Fibroblast of skin of left quadriceps (primary cell): ENCODE measurements around the gene TSPAN9.

ENCODE experiments used
- DNase-seq, 2 experiments: peaks; one replicate each; pipeline ENCODE4 v3.0.0-alpha.2; 2013; ENCODE audit warnings: low read depth in 2 of 2

The TSPAN9 gene

DNA sequence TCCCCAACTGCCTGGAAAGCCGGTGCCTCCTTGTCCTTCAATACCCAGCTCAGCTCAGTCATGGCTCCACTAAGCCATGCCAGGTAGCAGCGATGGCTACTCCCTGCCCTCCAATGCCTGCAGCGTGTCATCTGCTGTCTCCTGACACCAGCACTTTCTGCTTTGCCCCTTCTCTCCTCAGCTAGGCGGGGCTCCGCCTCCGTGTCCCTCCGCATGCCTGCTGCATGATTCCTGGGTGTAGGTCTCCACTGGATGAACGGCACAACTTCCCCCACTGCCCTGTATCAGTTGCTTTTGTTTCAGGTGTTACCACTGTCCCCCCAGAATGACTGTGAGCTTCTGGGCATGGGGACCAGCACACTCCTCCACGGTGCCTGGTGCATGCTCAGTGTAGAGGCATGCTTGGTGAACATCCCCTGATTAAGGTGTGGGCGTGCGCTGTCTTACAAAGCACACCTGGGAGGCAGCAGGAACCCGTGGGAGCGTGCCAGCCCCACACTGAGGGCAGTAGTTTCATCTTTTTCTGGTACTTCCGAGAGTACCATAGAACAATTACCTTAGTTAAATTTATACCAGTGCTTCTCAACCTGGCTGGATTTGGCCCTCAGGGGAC lies 234.4 kb downstream of the TSPAN9 start:
- DNase-seq: no peak

DNA sequence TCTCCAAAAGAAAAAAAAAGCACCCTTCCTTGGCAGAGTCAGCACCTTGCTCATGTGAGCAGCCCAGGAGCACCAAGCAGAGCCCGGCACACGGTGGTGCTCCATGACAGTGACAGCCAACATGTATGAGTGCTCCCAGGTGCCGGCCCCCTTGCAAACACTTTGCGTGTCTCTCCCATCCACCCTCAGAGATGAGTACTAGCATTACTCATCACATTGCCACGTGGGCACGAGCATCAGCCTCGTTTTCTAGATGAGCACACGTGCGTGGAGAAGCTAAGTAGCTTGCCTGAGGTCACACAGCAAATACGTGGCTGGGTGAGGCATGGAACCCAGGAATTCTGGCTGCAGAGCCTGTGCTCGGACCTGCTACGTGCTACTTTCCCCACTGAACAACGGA lies 235.9 kb downstream of the TSPAN9 start:
- DNase-seq: no peak

DNA sequence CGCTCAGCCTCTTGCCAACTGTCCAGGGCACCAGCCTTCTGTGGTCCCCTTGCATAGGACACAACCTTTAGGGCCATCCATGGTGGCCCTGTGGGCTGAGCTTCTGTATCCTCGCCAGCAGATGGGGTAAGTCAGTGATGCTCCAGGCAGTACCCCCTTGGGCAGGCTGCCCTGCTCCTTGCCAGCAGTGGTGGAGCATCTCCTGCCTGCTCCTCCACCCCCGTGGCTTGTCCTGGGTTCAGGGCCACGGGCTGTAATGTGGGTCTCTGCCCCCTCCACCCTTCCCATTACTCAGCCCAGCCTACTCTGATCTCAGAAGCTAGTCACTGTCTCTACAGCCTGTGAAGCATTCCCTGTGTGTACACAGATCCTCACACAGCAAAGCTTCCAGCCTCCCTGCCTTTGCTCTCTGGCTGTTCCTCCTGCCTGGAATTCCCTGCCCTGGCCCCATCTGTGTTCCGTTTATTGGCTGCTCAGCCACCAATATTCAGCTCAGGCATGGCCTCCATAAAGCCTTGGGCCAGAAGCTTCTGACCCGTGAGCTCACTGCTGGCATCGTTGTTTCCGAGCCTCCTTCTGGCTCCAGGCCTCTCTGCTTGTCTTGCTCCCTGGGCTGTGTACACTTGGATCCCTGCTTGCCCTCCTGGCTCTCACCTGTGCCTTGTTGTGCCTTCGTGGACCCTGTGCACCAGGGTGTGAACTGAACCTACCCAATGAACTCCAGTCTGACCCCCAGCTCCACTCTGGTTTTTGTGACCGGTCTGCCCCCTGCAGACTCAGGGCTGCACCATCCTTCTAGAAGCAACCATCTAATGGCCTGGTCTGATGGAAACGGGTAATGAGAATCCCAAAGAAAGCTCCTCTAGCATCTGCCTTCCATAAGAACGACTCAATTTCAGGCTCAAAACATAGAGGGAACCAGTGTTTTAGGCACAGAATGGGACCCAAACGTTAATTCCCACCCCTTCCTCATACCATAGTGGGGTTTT lies 236.8 kb downstream of the TSPAN9 start:
- DNase-seq: no peak

DNA sequence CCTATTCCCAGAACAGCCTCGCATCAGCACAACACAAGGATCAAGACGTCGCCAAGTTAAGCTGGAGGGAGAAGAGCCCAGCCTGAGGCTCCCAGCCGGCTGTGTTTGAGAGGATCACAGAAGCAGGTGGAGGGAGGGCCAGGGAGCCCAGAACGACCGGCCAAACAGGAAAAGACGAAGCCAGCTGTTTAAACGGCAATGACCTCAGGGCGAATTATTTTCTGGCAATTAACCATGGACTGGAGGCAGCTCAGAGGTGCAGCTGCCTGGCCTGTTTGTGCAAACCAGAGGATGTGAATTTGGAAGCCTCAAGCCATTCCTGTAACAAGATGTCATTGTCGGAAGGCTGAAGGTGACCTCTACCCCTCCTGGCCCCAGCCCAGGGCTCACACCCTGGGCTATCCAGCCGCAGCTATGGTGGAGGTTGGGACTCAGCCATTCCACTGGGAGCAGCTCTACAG lies 238.1 kb downstream of the TSPAN9 start:
- no peak for DNase-seq

DNA sequence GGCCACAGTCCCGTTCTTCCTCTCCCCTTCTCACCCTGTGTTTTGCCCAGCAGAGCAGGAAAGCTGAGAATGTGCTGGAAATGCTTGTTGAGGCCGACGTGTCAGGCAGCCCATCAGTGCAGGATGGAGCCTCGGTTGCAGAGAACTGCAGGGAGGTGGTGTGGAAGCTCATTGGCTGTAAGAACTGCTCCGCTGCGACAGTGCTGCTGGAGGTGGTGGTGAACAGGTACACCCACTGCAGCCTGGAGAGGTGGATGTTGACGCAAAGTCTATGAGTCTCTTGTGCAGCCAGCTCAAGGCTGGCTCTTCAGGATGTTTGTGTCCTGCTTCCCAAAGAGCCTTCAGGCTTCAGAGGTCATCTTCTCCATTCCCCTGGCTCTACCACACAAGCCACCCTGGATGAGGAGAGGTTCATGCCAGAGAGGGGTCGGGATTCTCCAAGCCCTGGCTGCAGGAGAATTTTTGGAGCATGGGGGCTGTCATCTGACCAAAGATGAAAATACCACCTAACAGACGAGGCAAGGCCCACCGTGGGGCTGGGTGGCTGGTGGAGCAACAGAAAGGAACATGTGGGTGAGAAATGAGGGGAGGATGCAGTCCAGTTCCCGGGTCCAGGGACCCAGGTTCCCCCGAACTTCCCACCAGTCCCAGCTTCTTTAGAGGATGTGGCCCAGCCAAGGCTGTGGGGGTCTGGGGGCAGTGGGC lies 239.7 kb downstream of the TSPAN9 start:
- no peak for DNase-seq

DNA sequence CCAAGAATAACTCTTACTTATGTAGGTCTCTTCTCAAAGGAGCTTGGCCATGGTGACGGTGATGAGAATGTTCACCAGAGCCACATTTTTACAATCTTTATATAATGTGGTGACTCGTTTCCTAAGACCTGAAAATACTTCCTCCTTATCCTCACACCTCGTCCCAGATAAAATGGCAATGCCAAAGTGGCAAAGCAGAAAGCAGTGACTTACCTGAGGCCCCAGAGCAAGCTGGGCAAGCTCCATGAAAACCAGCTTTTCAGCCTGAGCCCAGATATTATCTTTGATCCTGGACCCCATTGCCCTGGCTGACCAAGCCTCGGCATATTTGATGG lies 240.3 kb downstream of the TSPAN9 start:
- DNase-seq: no peak

DNA sequence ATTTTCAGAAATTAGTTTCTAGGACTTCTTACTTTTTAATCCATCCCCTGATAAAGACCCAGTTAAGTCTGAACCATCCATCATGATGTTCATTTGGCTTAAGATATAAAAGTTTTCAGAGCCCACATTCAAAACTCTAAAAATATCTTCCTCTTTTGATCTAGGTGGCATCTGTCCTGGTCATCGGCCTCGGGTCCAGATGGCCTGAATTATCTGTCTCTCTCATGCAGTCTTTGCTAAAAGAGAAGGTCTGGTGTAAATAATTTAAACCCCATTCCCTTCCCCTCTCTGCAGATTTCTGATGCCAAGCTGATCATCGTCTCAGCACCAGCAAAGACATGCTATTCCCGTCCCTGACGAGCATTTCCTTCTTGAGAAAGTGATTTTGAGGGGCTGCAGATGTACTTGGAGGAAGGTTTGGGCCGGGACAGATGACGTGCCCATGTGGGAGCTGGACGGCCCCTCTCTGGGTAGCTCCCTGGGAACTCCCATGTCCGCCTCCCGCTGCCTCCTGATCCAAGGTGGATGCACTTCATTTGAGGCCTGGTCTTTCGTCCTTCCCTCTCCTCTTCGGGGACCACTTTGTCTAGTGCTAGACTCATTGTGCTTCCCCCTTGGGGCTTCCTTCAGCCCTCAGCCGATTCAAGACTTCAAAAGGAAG lies 240.8 kb downstream of the TSPAN9 start:
- no peak for DNase-seq

DNA sequence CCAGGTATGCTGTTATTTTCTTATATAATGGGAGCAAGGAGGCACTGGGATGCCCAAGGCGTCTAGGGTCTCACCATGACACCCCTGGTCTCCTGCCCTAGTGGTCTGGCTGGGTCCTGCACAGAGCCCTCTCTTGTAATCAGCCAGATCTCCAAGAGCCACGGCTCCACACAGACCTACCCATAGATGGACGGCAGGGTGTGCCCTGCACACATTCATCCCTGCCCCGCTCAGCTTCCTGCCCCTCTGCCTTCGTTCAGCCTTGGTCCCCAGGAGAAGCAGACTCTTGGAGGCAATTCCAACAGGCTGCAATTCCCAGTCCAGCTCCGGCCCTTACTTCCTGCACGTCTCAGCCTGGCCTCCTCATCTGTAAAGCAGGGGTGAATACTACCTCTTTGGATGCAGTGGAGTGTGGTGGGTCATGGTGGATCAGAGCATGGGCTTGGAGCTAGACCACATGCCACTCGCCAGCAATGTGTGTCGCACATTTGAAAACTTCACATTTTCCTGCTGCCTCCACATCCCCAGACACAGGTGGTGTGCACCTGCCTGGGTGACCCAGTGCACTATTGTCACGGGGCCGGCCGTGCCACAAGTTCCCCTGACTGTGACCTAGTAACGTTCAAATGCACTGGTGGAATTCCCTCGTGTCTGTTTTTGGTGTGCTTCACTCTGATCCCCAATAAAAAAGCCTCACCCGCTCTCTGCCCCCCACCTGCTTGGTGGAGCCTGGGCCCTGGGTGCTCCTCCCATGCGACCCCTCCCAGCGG lies 242.7 kb downstream of the TSPAN9 start:
- DNase-seq: no peak

DNA sequence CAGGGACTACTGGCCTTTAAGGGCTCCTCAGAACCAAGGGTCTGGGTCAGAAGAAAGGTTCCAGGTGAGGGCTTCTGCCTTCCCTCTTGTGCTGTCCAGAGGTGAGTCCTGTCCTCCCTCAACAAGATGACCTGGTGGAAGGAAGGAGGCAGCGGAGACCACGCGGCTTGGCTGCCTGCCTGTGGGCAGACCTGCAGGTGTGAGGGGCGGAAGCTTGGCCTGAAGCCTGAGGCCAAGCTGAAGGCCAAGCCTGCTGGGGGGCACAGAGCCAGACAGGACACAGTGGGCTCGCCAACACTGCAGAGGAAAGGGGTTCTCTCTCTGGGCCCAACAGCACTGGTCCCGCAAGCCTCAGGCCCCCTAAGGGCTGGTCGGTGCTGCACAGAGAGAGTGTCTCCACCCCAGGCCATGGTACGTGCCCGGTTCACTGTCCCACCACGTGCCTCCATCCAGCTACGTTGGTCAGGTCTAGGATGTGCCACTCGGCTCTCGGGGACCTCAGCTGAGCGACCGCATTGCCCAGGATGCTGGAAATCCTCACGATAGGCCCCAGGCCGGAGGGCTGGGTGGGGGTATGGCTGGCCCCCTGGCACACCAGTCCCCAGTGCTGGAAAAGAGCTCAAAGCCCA lies 243.8 kb downstream of the TSPAN9 start:
- DNase-seq: no peak

DNA sequence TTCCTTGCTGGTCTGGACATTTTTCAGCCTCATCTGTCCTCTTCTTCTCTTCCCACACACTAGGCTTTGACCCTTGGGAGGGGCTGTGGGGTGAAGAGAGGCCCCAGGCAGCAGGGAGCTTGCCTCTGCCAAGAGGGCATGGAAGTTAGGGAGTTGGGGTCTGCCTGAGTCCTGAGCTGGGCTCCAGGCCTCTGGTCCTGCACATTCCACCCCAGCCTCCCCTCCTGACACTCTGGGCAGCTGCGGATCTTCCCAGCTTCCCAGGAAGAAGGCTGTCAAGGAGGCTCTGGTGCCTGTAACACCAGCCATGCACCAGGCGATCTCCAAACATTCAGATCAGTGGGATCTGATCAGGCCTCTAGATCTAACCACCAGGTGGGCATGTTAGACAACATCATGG lies 244.7 kb downstream of the TSPAN9 start:
- no peak for DNase-seq

DNA sequence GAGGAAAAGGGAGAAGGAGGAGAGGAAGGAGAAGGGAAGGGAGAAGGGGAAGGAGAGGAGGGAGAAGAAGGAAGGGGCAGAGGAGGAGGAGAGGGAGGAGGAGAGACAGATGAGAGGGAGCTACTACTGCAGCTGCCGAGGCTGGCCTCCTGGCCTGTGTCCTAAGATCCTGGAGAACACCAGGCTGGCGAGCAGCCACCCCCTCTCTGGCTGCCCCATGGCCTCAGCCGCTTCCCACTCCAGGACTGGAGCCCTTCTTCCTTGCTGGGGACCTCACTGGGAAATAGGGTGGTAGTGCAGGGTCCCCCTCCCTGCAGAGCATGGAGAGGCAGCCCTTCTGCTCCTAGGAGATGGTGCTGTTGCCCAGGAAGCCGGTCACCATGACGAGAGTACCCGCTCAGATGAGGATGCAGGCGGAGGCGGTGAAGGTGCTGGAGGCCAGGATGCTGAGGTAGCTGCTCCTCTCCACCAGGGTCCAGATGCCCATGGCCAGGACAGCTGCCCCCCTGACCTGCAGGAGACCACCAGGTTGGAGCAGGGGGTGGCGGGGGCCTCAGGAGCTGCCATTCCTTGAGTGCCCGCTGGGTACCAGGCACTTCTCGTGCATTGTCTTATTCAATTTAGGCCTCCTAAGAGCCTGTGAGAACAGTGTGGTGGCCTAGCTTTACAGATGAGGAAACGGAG lies 246.0 kb downstream of the TSPAN9 start:
- DNase-seq: no peak

DNA sequence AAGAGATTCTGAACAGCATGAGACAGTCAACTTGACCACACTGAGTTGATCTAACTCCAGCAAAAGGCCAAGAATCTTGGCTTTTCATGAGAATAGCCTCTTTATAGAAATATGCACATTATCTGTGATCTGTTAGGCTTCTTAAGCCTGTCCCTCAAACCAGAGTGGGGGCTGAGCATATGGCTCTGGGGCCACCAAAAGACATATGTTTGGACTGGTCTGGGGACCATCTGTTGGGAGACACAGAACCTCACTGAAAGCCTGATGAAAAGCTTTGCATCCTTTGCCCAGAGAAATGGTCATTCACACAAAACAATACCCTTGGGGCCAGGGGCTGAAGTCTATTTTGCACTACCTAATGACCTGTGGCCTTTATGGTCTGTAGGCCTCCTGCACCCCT lies 248.6 kb downstream of the TSPAN9 start:
- no peak for DNase-seq

DNA sequence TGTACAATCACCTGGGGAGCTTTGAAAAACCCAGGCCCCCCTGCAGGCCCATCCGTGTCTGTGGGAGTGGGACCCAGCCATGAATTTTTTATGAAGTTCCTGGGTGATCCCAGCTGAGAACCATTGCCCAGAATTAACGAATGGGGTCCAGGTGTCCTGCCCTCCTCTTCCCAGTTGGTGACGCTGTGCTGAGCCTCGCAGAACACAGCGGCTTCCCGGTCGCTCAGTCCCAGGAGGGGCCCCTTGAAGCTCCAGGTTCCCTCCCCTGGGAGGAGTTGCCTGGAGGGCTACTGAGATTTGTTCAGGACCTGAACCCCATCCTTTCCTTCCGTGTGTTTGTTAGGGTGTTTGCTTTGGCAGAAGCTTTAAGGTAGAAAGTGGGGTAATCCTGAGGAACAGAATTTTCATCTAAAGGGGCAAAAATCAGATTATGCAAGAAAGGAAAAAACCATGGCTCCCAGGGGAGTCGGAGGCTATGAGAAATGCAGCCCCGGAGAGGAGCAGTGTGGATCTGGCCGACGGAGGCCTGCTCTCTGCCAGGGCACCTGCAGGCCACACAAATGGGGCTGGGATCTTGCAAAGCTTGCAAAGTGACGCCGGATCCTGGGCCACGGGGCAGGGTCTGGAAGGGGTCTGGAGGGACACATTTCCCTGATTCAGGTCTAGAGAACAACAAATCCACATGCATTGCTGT lies 249.1 kb downstream of the TSPAN9 start:
- no peak for DNase-seq

DNA sequence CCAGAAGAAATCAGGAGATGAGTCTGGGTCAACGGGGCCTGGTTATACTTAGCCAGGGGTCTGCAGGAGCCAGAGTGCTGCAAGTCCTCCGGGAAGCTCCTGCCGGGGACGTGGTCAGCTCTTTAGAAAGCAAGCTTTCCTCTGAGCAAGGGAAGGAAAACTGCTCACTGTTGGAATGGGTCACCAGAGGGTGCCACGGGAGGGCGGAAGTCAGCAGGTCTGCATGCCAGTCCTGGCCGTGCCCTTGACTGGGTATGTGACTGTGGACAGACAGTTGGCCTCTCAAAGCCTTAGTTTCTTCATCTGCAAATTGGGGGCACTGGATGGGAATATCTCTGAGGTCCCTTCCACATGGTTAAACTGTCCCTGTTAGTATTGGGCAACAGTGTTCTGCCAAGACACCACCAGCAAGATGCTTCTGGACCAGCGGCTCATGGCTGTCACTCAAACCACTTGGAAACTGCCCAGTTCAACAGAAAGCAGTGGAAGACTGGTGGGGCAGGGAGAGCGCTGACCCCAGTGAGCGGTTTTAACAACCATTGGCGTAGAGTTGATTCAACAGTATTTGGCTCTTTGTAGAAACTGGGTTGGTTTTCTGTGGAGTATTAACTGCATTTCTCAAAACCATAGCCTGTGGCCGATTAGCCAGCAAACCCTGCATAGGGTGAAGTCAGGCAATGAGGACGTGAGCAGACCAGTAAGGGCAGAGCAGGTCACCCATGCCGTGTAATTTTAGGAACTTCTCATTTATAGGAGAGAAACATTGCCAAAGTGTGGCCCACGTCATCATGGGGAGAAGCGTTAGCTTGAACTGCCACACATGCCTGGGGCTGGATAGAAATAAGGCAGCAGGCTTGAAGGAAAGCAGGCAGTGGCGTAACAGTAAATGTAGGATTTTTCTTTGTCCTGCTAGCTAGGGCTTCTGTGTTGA lies 249.9 kb downstream of the TSPAN9 start:
- DNase-seq: no peak

DNA sequence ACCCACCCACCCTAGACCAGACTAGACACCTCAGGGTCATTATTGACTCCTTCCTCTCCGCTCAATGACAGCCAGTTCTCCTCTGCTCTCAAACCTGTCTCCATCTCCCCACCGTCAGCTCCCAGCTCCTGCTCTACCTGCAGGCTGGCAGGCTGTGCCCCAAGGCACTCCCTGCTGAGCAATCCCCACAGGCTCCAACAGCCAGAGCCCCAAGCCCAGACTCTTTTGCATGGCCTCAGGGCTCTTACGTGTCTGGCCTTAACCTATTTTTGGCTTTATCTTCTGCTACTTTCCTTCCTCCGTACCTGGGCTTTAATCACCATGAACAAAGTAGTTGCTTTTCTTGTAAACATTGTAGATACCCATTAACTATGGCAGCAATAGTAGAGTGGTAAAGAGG lies 250.9 kb downstream of the TSPAN9 start:
- DNase-seq: no peak

DNA sequence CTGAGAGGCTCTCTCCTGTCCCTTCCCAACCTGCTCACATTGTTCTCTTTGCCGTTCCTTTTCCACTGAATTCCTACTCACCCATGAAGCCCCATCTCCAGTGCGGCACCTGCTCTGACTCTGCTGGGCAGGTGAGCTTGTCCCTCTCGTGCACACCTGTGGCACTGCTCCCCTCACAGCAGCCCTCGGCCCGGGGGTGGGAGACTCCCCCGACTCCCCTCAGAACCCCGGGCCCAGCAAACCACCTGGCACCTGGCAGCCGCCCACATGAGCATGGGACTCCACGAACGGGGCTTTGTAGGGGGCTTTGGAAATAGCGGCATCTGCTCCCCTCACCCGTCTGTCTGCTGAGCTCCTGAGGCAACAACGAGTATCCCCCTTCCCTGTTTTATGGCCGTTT lies 251.4 kb downstream of the TSPAN9 start:
- no peak for DNase-seq

DNA sequence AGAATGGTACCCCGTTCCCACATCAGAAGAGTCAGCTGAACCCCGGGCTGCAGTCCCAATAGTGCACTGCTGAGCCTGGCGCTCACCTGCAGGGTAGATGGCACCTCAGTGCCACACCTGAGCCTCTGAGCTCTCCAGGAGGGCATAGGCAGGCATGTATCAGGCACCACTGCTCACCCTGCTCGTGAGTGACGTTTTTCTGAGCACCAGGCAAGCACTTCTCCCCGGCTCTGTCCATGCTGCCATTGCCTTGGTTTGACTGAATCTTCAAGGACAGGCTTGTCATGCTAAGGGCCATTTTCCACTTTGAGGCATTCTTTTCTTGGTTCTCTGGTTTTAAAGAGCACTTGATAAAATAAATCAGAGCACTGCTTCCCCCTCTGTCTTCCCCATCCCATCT lies 252.2 kb downstream of the TSPAN9 start:
- DNase-seq: no peak

DNA sequence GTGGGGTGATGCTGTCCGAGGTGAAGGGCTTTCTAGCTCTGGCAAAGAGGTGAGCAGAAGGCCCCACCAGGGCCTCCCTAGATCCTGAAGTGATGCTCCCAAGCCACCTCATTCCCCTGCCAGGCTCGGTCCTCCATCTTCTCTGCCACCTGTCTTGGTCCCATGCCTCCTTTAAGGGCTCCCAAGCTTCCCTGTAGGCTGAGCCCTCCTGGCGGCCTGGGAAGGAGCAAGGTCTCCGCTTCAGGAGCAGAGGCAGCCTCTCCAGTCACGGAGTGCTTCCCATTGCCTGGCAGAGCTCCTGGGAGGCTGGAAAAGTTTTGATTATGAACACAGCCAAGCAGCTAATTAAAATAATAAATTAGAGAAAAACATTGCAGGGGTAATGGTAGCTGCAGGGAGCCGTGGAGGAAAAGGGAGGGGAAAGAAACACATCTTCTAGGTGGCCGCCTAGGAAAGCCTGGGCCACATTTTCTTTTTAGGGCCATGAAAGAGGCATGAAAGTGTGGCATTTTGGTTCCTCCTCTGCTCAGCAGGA lies 253.9 kb downstream of the TSPAN9 start:
- no peak for DNase-seq
